22Rv1 (cell line): Measurements from ENCODE around the gene MSH2.

ENCODE experiments used
- CTCF ChIP-seq: fragments of 450-650 bp; IDR thresholded peaks from 2 replicates; pipeline ENCODE4 v1.5.1; 2017; ENCODE audit warnings: mild to moderate bottlenecking
- ZFX ChIP-seq: fragments of 450-650 bp; IDR thresholded peaks from 2 replicates; pipeline ENCODE4 v1.6.1; 2017; ENCODE audit warnings: antibody characterized with exemption, borderline replicate concordance

- no peak for TF ChIP-seq CTCF
- TF ChIP-seq ZFX, result no peak
These were observed 116.2 kb downstream of the MSH2 start for GRCh38 chr2:47519147-47519537.
